Naive B cell (primary cell): Measurements from ENCODE around the gene ANKRD36. TPM values are rescaled to one million over a fixed set of nuclear protein-coding genes. Genes with fewer than 3 reads are reported as not detected.
"Not testable (repeated sequence)": the region's sequence is repeated elsewhere in the genome, so short reads cannot be mapped to it uniquely, and the experiment has no call there.

Experiments used
- ATAC-seq, 2 donors: fragments of 150-1000 bp; cut with Tn5 transposase; 2 replicates each; pipeline ENCODE4 v1.10.0; 2021; ENCODE audit warnings: low read depth in 2 of 2, mild to moderate bottlenecking in 2 of 2, moderate library complexity in 2 of 2
- DNase-seq: peaks from one replicate; pipeline ENCODE4 v3.0.0; 2022
- H3K27ac Mint-ChIP-seq, 6 donors: one replicate each; pipeline ENCODE4 v1.8.0; 2020 to 2022; ENCODE audit warnings: mild to moderate bottlenecking in 6 of 6, mixed read lengths in 6 of 6, moderate library complexity in 5 of 6, inconsistent platforms in 2 of 6
- H3K27me3 Mint-ChIP-seq, 3 donors: one replicate each; pipeline ENCODE4 v1.8.0; 2021 to 2022; ENCODE audit warnings: mixed read lengths in 3 of 3, mild to moderate bottlenecking in 1 of 3
- H3K36me3 Mint-ChIP-seq, 2 donors: one replicate each; pipeline ENCODE4 v1.8.0; 2020 to 2022; ENCODE audit warnings: mixed read lengths in 2 of 2, inconsistent platforms in 1 of 2, mild to moderate bottlenecking in 1 of 2
- H3K4me1 Mint-ChIP-seq, 3 donors: one replicate each; pipeline ENCODE4 v1.8.0; 2020 to 2022; ENCODE audit warnings: mixed read lengths in 3 of 3, inconsistent platforms in 1 of 3, mild to moderate bottlenecking in 1 of 3, moderate library complexity in 1 of 3
- H3K4me3 Mint-ChIP-seq, 8 donors: one replicate each; pipeline ENCODE4 v1.8.0; 2020 to 2022; ENCODE audit warnings: mild to moderate bottlenecking in 8 of 8, mixed read lengths in 8 of 8, moderate library complexity in 8 of 8, inconsistent platforms in 2 of 8
- H3K9me3 Mint-ChIP-seq, 7 donors: one replicate each; pipeline ENCODE4 v1.8.0; 2020 to 2022; ENCODE audit warnings: mixed read lengths in 7 of 7, mild to moderate bottlenecking in 5 of 7, inconsistent platforms in 2 of 7, moderate library complexity in 1 of 7
- polyA plus RNA-seq, 6 donors: library from polyadenylated mRNA; unstranded; fragments of 300-500 nt; fragmentation: Illumina TruSeq; gene quantifications; one replicate each; pipeline ENCODE4 v1.2.3, GENCODE V29; 2021; ENCODE audit warnings: low read depth in 6 of 6

ANKRD36 gene
- polyA plus RNA-seq, 6 donors from 2014 or later = 0.47 to 11.1 (median 5.5) TPM

- no peak overlapping the region for H3K4me3 Mint-ChIP-seq
- peak overlapping the region in 2 of 6 donors; percentile 53 to 74 for H3K27ac Mint-ChIP-seq
- no peaks in the 10 kb centered on the region for H3K27me3 Mint-ChIP-seq
- H3K9me3 Mint-ChIP-seq = peaks cover 0 to 2% (median 0%) of the 10 kb centered on the region in 7 donors
- ATAC-seq (no peak), DNase-seq (no peak)
- peaks cover 0 to 3% of the 10 kb centered on the region in 2 donors for H3K36me3 Mint-ChIP-seq
- no peaks in the 10 kb centered on the region for H3K4me1 Mint-ChIP-seq
Observed at GRCh38 chr2:97267411-97268074, 154.6 kb downstream of the ANKRD36 start.

GRCh38 chr2:97268075-97268591 is 155.2 kb downstream of the ANKRD36 start:
- not testable (repeated sequence) for H3K4me1 Mint-ChIP-seq, ATAC-seq, H3K4me3 Mint-ChIP-seq, H3K27me3 Mint-ChIP-seq, H3K36me3 Mint-ChIP-seq, H3K27ac Mint-ChIP-seq, DNase-seq, H3K9me3 Mint-ChIP-seq

- not testable (repeated sequence) for H3K36me3 Mint-ChIP-seq, H3K27me3 Mint-ChIP-seq, DNase-seq, H3K27ac Mint-ChIP-seq, H3K9me3 Mint-ChIP-seq, H3K4me1 Mint-ChIP-seq, H3K4me3 Mint-ChIP-seq, ATAC-seq
Observed at GRCh38 chr2:97276232-97276798, 163.4 kb downstream of the ANKRD36 start.

- not testable (repeated sequence) for H3K4me1 Mint-ChIP-seq, ATAC-seq, H3K27ac Mint-ChIP-seq, H3K36me3 Mint-ChIP-seq, H3K9me3 Mint-ChIP-seq, H3K4me3 Mint-ChIP-seq, H3K27me3 Mint-ChIP-seq, DNase-seq
Observed at GRCh38 chr2:97285187-97285586, 172.2 kb downstream of the ANKRD36 start.

GRCh38 chr2:97293687-97294086 is 180.7 kb downstream of the ANKRD36 start:
- not testable (repeated sequence) for H3K9me3 Mint-ChIP-seq, H3K36me3 Mint-ChIP-seq, DNase-seq, H3K4me3 Mint-ChIP-seq, H3K27ac Mint-ChIP-seq, H3K27me3 Mint-ChIP-seq, H3K4me1 Mint-ChIP-seq, ATAC-seq

Other genes with a start within 250 kb of the ANKRD36 start
- under 1 TPM in 1 of 6 donors, not detected in 5; 0.82 TPM for gene SEMA4C, start 243.1 kb upstream of the ANKRD36 start, polyA plus RNA-seq
- not detected for gene FAM178B, start 126.6 kb upstream of the ANKRD36 start, polyA plus RNA-seq
- 1 to 10 TPM; 4.8 to 9.3 (median 5.9) TPM for gene FAHD2B, start 18.3 kb upstream of the ANKRD36 start, polyA plus RNA-seq